SK-N-SH (cell line): ENCODE data around the gene DOCK10.

Experiments
- CHD2 ChIP-seq: fragments of 150-350 bp; IDR thresholded peaks from 2 replicates; pipeline ENCODE4 v1.6.1; 2018; ENCODE audit warnings: low read length; ENCODE audit not compliant: partially characterized antibody
- CTCF ChIP-seq: fragments of 200-600 bp; sonication (generic); IDR thresholded peaks from 2 replicates; pipeline ENCODE4 v1.6.1; 2017; ENCODE audit warnings: antibody characterized with exemption, mild to moderate bottlenecking, moderate library complexity
- EP300 ChIP-seq, 2 experiments: IDR thresholded peaks; 2 replicates each; pipeline versions ENCODE4 v1.4.0 to v1.6.1; 2012; ENCODE audit warnings: borderline replicate concordance in 1 of 2, low read depth in 1 of 2, low read length in 1 of 2
- EZH2phosphoT487 ChIP-seq: fragments of 200-600 bp; sonication (generic); IDR thresholded peaks from 2 replicates; pipeline ENCODE4 v1.6.1; 2017; ENCODE audit warnings: low read depth, mixed run types, mild to moderate bottlenecking, antibody characterized with exemption, moderate library complexity, borderline replicate concordance
- JUND ChIP-seq: IDR thresholded peaks from 2 replicates; pipeline ENCODE4 v1.4.0; 2012
- MAX ChIP-seq: IDR thresholded peaks from 2 replicates; pipeline ENCODE4 v1.4.0; 2012; ENCODE audit warnings: low read depth
- NFIC ChIP-seq: IDR thresholded peaks from 2 replicates; pipeline ENCODE4 v1.4.0; 2012; ENCODE audit warnings: borderline replicate concordance
- POLR2AphosphoS5 ChIP-seq: IDR thresholded peaks from 2 replicates; pipeline ENCODE4 v1.6.1; 2012; ENCODE audit warnings: low read depth, low read length
- RCOR1 ChIP-seq: fragments of 150-350 bp; IDR thresholded peaks from 2 replicates; pipeline ENCODE4 v1.6.1; 2017; ENCODE audit warnings: antibody characterized with exemption, low read length
- TAF1 ChIP-seq: IDR thresholded peaks from 2 replicates; pipeline ENCODE4 v1.6.1; 2012; ENCODE audit warnings: low read depth, mild to moderate bottlenecking, low read length, moderate library complexity, borderline replicate concordance
- TF ChIP-seq, protein P1 (sequence below): IDR thresholded peaks from 2 replicates; pipeline ENCODE4 v1.6.1; 2012; ENCODE audit warnings: mild to moderate bottlenecking, low read depth, low read length, moderate library complexity

- TF ChIP-seq CTCF (no peak), POLR2AphosphoS5 (no peak), EZH2phosphoT487 (no peak), NFIC (no peak), EP300 (IDR thresholded peaks at IDR 0.05; ENCODE audit: borderline replicate concordance in 1 of 2, low read depth in 1 of 2, low read length in 1 of 2) (no peak), CHD2 (no peak), MAX (no peak), TAF1 (no peak), JUND (no peak), RCOR1 (no peak)
- TF ChIP-seq, protein P1, sequence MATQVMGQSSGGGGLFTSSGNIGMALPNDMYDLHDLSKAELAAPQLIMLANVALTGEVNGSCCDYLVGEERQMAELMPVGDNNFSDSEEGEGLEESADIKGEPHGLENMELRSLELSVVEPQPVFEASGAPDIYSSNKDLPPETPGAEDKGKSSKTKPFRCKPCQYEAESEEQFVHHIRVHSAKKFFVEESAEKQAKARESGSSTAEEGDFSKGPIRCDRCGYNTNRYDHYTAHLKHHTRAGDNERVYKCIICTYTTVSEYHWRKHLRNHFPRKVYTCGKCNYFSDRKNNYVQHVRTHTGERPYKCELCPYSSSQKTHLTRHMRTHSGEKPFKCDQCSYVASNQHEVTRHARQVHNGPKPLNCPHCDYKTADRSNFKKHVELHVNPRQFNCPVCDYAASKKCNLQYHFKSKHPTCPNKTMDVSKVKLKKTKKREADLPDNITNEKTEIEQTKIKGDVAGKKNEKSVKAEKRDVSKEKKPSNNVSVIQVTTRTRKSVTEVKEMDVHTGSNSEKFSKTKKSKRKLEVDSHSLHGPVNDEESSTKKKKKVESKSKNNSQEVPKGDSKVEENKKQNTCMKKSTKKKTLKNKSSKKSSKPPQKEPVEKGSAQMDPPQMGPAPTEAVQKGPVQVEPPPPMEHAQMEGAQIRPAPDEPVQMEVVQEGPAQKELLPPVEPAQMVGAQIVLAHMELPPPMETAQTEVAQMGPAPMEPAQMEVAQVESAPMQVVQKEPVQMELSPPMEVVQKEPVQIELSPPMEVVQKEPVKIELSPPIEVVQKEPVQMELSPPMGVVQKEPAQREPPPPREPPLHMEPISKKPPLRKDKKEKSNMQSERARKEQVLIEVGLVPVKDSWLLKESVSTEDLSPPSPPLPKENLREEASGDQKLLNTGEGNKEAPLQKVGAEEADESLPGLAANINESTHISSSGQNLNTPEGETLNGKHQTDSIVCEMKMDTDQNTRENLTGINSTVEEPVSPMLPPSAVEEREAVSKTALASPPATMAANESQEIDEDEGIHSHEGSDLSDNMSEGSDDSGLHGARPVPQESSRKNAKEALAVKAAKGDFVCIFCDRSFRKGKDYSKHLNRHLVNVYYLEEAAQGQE: no peak
Measured at GRCh38 chr2:224984637-224985036, 57.6 kb downstream of the DOCK10 start.
